ENCODE measurements around the gene SHROOM4. TPM values are rescaled to one million over a fixed set of nuclear protein-coding genes. Genes with fewer than 3 reads are reported as not detected.

Gene SHROOM4
- total and polyA plus RNA-seq, 9 of the 15 experiments (the other 6 are each of a cell fraction or from before 2014, with no cell fraction given): not detected

DNA sequence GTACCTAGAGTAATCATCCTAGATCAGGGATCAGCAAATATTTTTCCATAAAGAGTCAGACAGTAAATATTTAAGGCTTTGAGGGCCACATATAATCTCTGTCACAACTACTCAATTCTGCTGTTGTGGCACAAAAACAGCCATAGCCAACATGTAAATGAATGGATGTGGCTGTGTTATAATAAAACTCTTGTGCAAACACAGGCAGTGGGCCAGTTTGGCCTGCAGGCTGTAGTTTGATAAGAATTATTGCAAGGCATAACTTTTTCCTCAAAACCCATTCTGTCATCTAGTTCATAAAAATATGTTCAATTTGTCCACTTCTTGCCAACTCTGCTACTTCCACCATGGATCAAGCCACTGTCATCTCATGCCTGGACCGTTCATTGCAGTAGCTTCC is 39.4 kb upstream of the SHROOM4 start (continued):
- TF ChIP-seq, protein P1, sequence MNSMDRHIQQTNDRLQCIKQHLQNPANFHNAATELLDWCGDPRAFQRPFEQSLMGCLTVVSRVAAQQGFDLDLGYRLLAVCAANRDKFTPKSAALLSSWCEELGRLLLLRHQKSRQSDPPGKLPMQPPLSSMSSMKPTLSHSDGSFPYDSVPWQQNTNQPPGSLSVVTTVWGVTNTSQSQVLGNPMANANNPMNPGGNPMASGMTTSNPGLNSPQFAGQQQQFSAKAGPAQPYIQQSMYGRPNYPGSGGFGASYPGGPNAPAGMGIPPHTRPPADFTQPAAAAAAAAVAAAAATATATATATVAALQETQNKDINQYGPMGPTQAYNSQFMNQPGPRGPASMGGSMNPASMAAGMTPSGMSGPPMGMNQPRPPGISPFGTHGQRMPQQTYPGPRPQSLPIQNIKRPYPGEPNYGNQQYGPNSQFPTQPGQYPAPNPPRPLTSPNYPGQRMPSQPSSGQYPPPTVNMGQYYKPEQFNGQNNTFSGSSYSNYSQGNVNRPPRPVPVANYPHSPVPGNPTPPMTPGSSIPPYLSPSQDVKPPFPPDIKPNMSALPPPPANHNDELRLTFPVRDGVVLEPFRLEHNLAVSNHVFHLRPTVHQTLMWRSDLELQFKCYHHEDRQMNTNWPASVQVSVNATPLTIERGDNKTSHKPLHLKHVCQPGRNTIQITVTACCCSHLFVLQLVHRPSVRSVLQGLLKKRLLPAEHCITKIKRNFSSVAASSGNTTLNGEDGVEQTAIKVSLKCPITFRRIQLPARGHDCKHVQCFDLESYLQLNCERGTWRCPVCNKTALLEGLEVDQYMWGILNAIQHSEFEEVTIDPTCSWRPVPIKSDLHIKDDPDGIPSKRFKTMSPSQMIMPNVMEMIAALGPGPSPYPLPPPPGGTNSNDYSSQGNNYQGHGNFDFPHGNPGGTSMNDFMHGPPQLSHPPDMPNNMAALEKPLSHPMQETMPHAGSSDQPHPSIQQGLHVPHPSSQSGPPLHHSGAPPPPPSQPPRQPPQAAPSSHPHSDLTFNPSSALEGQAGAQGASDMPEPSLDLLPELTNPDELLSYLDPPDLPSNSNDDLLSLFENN (IDR thresholded peaks at IDR 0.05; ENCODE audit: low read depth in 2 of 2, low read length in 2 of 2): no peak
- no peak for TF ChIP-seq MTA2 (IDR thresholded peaks at IDR 0.05; ENCODE audit: low read depth)
- TF ChIP-seq, protein P2, sequence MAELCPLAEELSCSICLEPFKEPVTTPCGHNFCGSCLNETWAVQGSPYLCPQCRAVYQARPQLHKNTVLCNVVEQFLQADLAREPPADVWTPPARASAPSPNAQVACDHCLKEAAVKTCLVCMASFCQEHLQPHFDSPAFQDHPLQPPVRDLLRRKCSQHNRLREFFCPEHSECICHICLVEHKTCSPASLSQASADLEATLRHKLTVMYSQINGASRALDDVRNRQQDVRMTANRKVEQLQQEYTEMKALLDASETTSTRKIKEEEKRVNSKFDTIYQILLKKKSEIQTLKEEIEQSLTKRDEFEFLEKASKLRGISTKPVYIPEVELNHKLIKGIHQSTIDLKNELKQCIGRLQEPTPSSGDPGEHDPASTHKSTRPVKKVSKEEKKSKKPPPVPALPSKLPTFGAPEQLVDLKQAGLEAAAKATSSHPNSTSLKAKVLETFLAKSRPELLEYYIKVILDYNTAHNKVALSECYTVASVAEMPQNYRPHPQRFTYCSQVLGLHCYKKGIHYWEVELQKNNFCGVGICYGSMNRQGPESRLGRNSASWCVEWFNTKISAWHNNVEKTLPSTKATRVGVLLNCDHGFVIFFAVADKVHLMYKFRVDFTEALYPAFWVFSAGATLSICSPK (IDR thresholded peaks at IDR 0.05; ENCODE audit: borderline replicate concordance): no peak

DNA sequence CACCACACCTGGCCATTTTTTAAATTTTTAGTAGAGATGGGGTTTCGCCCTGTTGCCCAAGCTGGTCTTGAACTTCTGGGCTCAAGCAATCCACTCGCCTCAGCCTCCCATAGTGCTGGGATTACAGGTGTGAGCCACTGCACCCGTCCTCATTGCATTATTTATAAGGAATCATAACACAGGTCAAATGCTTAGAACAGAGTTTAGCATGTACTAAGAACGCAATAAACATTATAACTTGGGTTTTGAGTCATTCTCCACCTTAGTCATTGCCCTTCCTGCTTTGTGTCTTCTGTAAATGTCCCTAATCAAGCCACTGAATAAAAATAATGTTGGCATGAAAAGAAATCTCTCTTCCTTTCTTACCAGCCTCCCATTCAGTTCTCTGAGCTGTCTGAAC is 38.5 kb upstream of the SHROOM4 start:
- H3K9me1 ChIP-seq (ENCODE audit: control insufficient read depth, insufficient read depth, low read length): no peaks in the 10 kb centered on the region
- in situ Hi-C loops (cut with MboI): no loop called here
- no peak overlapping the region for H3K4me2 ChIP-seq (ENCODE audit: insufficient read depth, low read length)
- no peaks in the 10 kb centered on the region for H4K20me1 ChIP-seq (replicated peaks; ENCODE audit: control insufficient read depth, insufficient read depth, low read length)
- H3K36me3 ChIP-seq (ENCODE audit: control insufficient read depth, insufficient read depth, low read length): no peaks in the 10 kb centered on the region
- POLR2A ChIA-PET: no interaction called here
- no peaks in the 10 kb centered on the region for H3K27me3 ChIP-seq (ENCODE audit: control insufficient read depth in 2 of 2, insufficient read depth in 2 of 2, low read length in 2 of 2)
- H3K4me3 ChIP-seq: no peak overlapping the region
- no peak for ATAC-seq
- 0% methylated on average over 4 of the region's 4 CpGs for WGBS (ENCODE audit: insufficient coverage, low coverage, missing lambda C conversion rate)
- H2AFZ ChIP-seq (ENCODE audit: low read depth, low read length): no peak overlapping the region
- intact Hi-C loops (cut with micrococcal nuclease): no loop called here
- no peak overlapping the region for H3K27ac ChIP-seq (ENCODE audit: extremely low read depth, low read depth, low read length)
- no peak for FAIRE-seq
- H3K9me3 ChIP-seq (replicated peaks; ENCODE audit: control insufficient read depth, insufficient read depth, low read depth, low read length): no peaks in the 10 kb centered on the region
- no peak overlapping the region for H3K9ac ChIP-seq (ENCODE audit: insufficient read depth in 1 of 2, low read depth in 2 of 2, low read length in 2 of 2)
- H3K79me2 ChIP-seq (ENCODE audit: control insufficient read depth, insufficient read depth, low read length): no peaks in the 10 kb centered on the region
- CTCF ChIA-PET (ENCODE audit: low intra/inter-chr PET ratio): no interaction called here
- no peak for DNase-seq (ENCODE audit: extremely low read depth in 1 of 4, low spot score in 3 of 4)
- no TSS peak for BruUV-seq (replicated peaks)
- H3K4me1 ChIP-seq (replicated peaks in 1 of 2; ENCODE audit: control insufficient read depth in 2 of 2, insufficient read depth in 2 of 2, low read length in 2 of 2): no peaks in the 10 kb centered on the region
- no peak for TF ChIP-seq ZNF589 (CRISPR knock-in tag; IDR thresholded peaks at IDR 0.05; ENCODE audit: low read depth)
- no peak for TF ChIP-seq JUNB (CRISPR knock-in tag; conservative IDR thresholded peaks at IDR 0.05)
- TF ChIP-seq SMARCC2 (IDR thresholded peaks at IDR 0.05; ENCODE audit: low read depth): no peak
- TF ChIP-seq FOXK1 (CRISPR knock-in tag; IDR thresholded peaks at IDR 0.05; ENCODE audit: borderline replicate concordance): no peak
- no peak for TF ChIP-seq ARID2 (IDR thresholded peaks at IDR 0.05)
- TF ChIP-seq, protein P3, sequence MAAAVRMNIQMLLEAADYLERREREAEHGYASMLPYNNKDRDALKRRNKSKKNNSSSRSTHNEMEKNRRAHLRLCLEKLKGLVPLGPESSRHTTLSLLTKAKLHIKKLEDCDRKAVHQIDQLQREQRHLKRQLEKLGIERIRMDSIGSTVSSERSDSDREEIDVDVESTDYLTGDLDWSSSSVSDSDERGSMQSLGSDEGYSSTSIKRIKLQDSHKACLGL (CRISPR knock-in tag; IDR thresholded peaks at IDR 0.05; ENCODE audit: borderline replicate concordance, poor library complexity, severe bottlenecking): no peak
- TF ChIP-seq CHD2 (IDR thresholded peaks at IDR 0.05; ENCODE audit: low read depth, low read length): no peak
- TF ChIP-seq SAFB (IDR thresholded peaks at IDR 0.05; ENCODE audit: borderline replicate concordance, low read depth, low read length): no peak
- TF ChIP-seq, protein P4, sequence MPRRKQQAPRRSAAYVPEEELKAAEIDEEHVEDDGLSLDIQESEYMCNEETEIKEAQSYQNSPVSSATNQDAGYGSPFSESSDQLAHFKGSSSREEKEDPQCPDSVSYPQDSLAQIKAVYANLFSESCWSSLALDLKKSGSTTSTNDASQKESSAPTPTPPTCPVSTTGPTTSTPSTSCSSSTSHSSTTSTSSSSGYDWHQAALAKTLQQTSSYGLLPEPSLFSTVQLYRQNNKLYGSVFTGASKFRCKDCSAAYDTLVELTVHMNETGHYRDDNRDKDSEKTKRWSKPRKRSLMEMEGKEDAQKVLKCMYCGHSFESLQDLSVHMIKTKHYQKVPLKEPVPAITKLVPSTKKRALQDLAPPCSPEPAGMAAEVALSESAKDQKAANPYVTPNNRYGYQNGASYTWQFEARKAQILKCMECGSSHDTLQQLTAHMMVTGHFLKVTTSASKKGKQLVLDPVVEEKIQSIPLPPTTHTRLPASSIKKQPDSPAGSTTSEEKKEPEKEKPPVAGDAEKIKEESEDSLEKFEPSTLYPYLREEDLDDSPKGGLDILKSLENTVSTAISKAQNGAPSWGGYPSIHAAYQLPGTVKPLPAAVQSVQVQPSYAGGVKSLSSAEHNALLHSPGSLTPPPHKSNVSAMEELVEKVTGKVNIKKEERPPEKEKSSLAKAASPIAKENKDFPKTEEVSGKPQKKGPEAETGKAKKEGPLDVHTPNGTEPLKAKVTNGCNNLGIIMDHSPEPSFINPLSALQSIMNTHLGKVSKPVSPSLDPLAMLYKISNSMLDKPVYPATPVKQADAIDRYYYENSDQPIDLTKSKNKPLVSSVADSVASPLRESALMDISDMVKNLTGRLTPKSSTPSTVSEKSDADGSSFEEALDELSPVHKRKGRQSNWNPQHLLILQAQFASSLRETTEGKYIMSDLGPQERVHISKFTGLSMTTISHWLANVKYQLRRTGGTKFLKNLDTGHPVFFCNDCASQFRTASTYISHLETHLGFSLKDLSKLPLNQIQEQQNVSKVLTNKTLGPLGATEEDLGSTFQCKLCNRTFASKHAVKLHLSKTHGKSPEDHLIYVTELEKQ (CRISPR knock-in tag; IDR thresholded peaks at IDR 0.05): no peak
- no peak for TF ChIP-seq CREM (IDR thresholded peaks at IDR 0.05; ENCODE audit: low read depth)

Data from K562 (cell line).